ENCODE data around the gene BRD3OS. TPM values are rescaled to one million over a fixed set of nuclear protein-coding genes. Genes with fewer than 3 reads are reported as not detected.

BRD3OS gene
- total and polyA plus RNA-seq, 2 of the 13 experiments (the other 11 are each of a cell fraction or from before 2014, with no cell fraction given): 4.9 to 5.7 TPM

- TF ChIP-seq IKZF5 (CRISPR knock-in tag; IDR thresholded peaks at IDR 0.05) (no peak), LRRFIP1 (CRISPR knock-in tag; conservative IDR thresholded peaks at IDR 0.05) (no peak), NFATC3 (CRISPR knock-in tag; IDR thresholded peaks at IDR 0.05) (no peak), ZSCAN29 (CRISPR knock-in tag; conservative IDR thresholded peaks at IDR 0.05) (no peak), TOE1 (CRISPR knock-in tag; IDR thresholded peaks at IDR 0.05) (no peak), FLYWCH1 (CRISPR knock-in tag; IDR thresholded peaks at IDR 0.05) (no peak), KDM3A (CRISPR knock-in tag; IDR thresholded peaks at IDR 0.05; ENCODE audit: low read depth) (no peak), ZNF33B (CRISPR knock-in tag; IDR thresholded peaks at IDR 0.05) (no peak), ZNF672 (CRISPR knock-in tag; IDR thresholded peaks at IDR 0.05) (no peak), FOXK1 (CRISPR knock-in tag; IDR thresholded peaks at IDR 0.05; ENCODE audit: borderline replicate concordance, low read depth) (no peak), ZNF709 (CRISPR knock-in tag; IDR thresholded peaks at IDR 0.05) (no peak), ZNF691 (CRISPR knock-in tag; IDR thresholded peaks at IDR 0.05; ENCODE audit: borderline replicate concordance, low read depth) (no peak), POLR2AphosphoS5 (IDR thresholded peaks at IDR 0.05; ENCODE audit: low read depth, low read length) (0 out of 2 replicates have a peak, but pooled peaks have one; percentile 33), ATF7-NPFF (CRISPR knock-in tag; IDR thresholded peaks at IDR 0.05; ENCODE audit: low read depth) (0 out of 2 replicates have a peak, but pooled peaks have one; percentile 18), HIVEP1 (CRISPR knock-in tag; IDR thresholded peaks at IDR 0.05) (no peak), ATF5 (CRISPR knock-in tag; IDR thresholded peaks at IDR 0.05; ENCODE audit: low read depth) (no peak), PRDM15 (CRISPR knock-in tag; IDR thresholded peaks at IDR 0.05) (no peak), NKX3-1 (CRISPR knock-in tag; IDR thresholded peaks at IDR 0.05) (no peak), EP300 (IDR thresholded peaks at IDR 0.05; ENCODE audit: low read depth in 2 of 2, low read length in 2 of 2) (no peak), EP300 (CRISPR knock-in tag; IDR thresholded peaks at IDR 0.05; ENCODE audit: borderline replicate concordance) (no peak), ZNF530 (CRISPR knock-in tag; IDR thresholded peaks at IDR 0.05; ENCODE audit: low read depth) (no peak)
Observed at GRCh38 chr9:133991964-133992779, 33.1 kb upstream of the BRD3OS start, which contains the start of gene VAV2 (continued).
